Fibroblast of lung (primary cell): ENCODE results near the gene TMEM132E.

Experiments used
- EZH2 ChIP-seq: IDR thresholded peaks from 2 replicates; pipeline ENCODE4 v1.5.1; 2012; ENCODE audit warnings: low read length, control low read depth, mild to moderate bottlenecking; ENCODE audit errors: missing control alignments
- TF ChIP-seq, protein P1 (sequence below), 2 donors: IDR thresholded peaks in 1 of 2; conservative IDR thresholded peaks in 1 of 2; 1 replicate in 1 of 2; 2 replicates in 1 of 2; pipeline ENCODE4 v1.5.1; 2011 to 2012; ENCODE audit warnings: low read length in 2 of 2, control low read depth in 1 of 2, inconsistent platforms in 1 of 2, low read depth in 1 of 2, mild to moderate bottlenecking in 1 of 2

DNA sequence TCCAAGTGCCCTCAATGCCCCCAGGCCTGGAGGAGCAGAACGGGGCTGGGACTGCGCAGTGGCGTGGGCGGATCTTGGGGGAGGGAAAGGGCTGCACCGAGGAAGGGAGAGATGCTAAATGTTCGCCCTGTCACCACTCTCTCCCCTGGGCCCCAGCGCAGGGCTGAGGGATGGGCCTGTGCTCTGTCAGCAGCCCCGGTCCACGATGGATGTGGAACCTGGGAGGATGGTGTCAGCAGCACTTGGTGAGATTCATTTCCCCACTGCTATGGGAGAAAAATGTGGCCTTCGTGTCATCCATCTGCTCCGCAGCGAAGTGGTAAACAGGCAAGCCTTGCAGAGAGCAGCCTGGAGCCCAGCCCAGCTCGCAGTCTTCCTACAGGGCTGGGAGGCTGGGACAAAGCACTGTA is 72.0 kb downstream of the TMEM132E start:
- TF ChIP-seq, protein P1, sequence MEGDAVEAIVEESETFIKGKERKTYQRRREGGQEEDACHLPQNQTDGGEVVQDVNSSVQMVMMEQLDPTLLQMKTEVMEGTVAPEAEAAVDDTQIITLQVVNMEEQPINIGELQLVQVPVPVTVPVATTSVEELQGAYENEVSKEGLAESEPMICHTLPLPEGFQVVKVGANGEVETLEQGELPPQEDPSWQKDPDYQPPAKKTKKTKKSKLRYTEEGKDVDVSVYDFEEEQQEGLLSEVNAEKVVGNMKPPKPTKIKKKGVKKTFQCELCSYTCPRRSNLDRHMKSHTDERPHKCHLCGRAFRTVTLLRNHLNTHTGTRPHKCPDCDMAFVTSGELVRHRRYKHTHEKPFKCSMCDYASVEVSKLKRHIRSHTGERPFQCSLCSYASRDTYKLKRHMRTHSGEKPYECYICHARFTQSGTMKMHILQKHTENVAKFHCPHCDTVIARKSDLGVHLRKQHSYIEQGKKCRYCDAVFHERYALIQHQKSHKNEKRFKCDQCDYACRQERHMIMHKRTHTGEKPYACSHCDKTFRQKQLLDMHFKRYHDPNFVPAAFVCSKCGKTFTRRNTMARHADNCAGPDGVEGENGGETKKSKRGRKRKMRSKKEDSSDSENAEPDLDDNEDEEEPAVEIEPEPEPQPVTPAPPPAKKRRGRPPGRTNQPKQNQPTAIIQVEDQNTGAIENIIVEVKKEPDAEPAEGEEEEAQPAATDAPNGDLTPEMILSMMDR (conservative IDR thresholded peaks at IDR 0.05 in 1 of 2, IDR thresholded peaks at IDR 0.05 in 1 of 2; ENCODE audit: low read depth in 1 of 2, low read length in 2 of 2) = no peak
- TF ChIP-seq EZH2 = no peak
